Measurements from ENCODE around the gene AGPAT4.

The AGPAT4 gene

DNA sequence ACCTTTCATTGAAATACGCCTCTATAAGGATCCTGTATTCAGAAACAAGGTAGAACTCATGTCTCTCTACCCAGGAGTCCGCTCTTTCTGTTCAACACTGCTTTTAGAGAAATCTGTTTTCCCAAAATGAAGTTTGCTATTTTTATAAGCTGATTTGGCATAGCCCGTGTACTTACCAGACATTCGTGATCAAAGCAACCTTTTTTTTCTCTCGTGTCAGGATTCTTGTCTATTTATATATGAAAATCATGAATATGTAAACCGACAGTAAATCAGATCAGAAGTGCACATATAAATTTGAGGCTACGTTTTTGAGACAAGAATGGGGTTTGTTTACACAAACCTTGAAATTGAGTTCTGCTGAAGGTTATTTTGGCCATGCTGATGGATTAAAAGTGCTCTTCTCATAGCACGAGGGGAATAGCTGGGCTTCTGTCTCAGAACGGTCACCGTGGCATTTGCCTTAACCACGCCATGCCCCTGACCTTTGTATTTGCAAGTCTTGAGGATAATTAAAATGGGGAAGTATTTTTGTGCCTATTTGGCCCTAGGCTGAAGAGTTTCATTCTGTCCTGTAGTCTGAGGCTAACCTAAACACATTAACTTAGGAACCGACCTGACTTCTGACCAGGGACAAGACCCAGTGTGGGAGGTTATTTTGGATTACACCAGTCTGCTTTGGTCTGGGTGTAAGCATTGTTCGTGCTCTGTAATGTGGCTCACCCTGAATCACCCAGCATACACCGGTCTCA lies 163.7 kb downstream of the AGPAT4 start:
- H3K4me3 ChIP-seq (replicated peaks in 1 of 2; ENCODE audit: low read depth in 2 of 2, low read length in 2 of 2) = no peak overlapping the region
- TF ChIP-seq, protein P1, sequence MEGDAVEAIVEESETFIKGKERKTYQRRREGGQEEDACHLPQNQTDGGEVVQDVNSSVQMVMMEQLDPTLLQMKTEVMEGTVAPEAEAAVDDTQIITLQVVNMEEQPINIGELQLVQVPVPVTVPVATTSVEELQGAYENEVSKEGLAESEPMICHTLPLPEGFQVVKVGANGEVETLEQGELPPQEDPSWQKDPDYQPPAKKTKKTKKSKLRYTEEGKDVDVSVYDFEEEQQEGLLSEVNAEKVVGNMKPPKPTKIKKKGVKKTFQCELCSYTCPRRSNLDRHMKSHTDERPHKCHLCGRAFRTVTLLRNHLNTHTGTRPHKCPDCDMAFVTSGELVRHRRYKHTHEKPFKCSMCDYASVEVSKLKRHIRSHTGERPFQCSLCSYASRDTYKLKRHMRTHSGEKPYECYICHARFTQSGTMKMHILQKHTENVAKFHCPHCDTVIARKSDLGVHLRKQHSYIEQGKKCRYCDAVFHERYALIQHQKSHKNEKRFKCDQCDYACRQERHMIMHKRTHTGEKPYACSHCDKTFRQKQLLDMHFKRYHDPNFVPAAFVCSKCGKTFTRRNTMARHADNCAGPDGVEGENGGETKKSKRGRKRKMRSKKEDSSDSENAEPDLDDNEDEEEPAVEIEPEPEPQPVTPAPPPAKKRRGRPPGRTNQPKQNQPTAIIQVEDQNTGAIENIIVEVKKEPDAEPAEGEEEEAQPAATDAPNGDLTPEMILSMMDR (IDR thresholded peaks at IDR 0.05; ENCODE audit: low read depth, low read length) = no peak
- DNase-seq (ENCODE audit: low read depth in 2 of 2) = no peak

DNA sequence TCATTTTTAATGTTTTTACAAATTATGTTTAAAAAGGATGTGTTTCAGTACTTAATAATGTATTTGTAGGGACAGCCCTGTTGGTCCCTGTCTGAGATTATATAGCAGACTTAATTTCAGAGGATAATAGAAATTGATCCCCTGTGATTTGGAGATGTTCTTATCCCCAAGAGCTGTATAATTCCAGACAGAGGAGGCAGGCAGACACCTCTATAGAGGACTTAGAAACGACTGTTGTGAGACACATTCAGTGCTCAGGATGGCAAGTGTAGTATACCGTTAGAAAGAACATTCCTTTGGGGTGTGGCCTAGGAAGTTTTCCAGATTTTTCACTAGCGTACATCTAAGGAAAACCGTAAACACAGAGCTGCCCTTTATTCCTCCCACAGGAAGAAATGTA lies 164.5 kb downstream of the AGPAT4 start:
- H3K4me3 ChIP-seq (replicated peaks in 1 of 2; ENCODE audit: low read depth in 2 of 2, low read length in 2 of 2) = no peak overlapping the region
- DNase-seq (ENCODE audit: low read depth in 2 of 2) = no peak
- TF ChIP-seq, protein P1 (IDR thresholded peaks at IDR 0.05; ENCODE audit: low read depth, low read length) = no peak

DNA sequence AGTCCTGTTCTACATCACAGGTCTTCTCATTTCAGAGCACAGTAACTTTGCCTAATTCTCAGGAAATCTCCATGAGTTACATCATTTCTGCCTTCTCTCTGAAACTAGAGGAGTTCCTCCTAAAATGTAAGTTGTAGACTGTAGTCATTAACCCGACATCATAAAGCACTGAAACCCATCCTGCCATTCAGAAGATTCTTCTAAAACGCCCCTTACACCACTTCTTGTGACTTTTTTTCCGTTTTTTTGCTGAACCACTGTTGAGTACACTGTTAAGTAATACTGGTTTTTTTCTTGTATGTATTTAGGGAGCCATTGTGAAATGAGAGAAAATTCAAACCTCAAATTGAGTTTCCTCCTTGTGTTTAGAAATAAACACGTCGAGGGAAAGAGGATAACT lies 164.9 kb downstream of the AGPAT4 start:
- no peak overlapping the region for H3K4me3 ChIP-seq (replicated peaks in 1 of 2; ENCODE audit: low read depth in 2 of 2, low read length in 2 of 2)
- TF ChIP-seq, protein P1 (IDR thresholded peaks at IDR 0.05; ENCODE audit: low read depth, low read length) = no peak
- DNase-seq (ENCODE audit: low read depth in 2 of 2) = no peak

DNA sequence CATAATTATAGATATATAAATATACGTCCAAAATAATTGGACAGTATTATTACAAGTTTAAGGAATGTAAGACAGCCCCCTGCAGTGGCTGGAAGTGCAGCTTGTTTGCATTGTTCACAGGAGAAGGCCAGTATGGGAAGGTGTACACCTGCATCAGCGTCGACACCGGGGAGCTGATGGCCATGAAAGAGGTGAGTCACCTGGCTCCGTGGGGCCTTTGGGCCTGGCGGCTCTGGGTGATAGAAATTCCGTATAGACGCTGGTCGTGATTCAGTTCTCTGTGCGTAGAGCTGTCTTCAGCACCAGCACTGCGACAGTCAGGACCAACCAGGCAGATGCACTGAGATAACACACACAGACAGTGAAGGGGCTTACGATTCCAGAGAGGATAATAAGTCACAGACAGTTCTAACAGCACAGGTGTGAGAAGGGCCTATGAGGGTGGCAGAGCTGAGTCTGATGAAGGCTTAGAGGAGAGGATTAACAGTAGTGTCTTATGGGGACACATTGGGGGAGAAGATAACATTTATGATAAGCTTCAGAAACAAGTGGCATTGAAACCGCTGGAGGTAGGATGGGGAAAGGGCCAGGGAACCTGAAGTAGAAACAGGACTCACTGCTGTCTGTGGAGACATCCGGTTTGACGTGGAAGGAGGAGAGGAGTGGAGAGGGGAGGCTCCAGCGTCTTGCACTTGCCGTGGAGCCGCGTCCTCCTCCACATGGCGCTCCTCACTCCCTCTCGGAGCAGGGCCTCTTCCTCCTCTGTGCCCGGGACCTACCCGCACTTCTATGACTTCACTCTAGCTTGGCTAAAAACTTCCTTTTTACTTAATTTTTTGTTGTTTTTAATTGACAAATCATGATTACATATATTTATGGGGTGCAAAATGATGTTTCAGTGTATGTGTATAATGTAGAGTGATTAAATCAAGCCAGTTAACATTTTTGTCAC lies 165.8 kb downstream of the AGPAT4 start:
- H3K4me3 ChIP-seq (replicated peaks in 1 of 2; ENCODE audit: low read depth in 2 of 2, low read length in 2 of 2) = no peak overlapping the region
- TF ChIP-seq, protein P1 (IDR thresholded peaks at IDR 0.05; ENCODE audit: low read depth, low read length) = no peak
- DNase-seq (ENCODE audit: low read depth in 2 of 2) = no peak

DNA sequence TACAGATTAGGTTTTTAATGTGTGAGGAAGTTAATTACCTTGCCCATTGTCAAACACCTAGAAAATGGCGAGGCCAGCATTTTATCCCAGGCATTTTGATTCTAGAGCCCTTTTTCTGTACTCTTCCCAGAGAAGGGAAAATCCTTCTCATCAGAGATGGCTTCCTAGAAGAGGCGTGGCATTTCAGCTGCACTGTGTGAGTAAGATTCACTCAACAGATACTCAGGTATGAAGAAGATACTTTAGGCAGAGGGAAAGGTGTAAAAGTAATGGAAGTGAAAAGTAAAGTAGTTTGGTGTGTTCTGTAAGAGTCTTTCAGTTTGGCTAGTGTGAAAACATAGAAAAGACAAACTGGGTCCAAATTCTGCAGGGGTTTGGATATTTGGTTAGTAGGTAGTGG lies 168.5 kb downstream of the AGPAT4 start:
- TF ChIP-seq, protein P1 (IDR thresholded peaks at IDR 0.05; ENCODE audit: low read depth, low read length) = no peak
- H3K4me3 ChIP-seq (replicated peaks in 1 of 2; ENCODE audit: low read depth in 2 of 2, low read length in 2 of 2) = no peak overlapping the region
- DNase-seq (ENCODE audit: low read depth in 2 of 2) = no peak

DNA sequence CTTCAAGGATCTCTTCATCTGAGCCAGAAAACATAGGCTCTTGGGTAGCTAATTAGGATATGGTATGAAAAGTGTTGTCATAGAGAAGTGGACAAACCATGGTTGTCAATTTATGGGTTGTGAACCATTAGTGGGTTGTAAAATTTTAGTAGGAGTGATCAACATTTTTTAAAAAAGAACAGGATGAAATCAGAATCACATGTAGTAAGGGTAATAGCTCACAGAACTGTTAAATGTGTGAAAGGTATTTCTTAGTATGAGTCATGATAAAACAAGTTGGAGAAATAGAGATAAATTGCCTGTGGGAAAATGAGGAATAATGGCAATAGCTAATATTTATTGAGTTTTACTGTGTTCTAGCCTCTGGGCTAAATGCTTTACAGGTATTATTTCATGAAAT lies 168.9 kb downstream of the AGPAT4 start:
- TF ChIP-seq, protein P1 (IDR thresholded peaks at IDR 0.05; ENCODE audit: low read depth, low read length) = no peak
- H3K4me3 ChIP-seq (replicated peaks in 1 of 2; ENCODE audit: low read depth in 2 of 2, low read length in 2 of 2) = no peak overlapping the region
- DNase-seq (ENCODE audit: low read depth in 2 of 2) = peak; percentile 29
